Large intestine (tissue), 1 donor: ENCODE results near the gene CXCR6. TPM values are rescaled to one million over a fixed set of nuclear protein-coding genes. Genes with fewer than 3 reads are reported as not detected.

Experiments used
- polyA plus RNA-seq: library from polyadenylated mRNA; unstranded; fragments of 120-200 nt; gene quantifications from one replicate; pipeline ENCODE4 v1.2.1, GENCODE V29; 2013

Gene CXCR6
- polyA plus RNA-seq, 1 donor: 2.4 TPM

Other genes starting within 250 kb of the CXCR6 start
- 57.4 TPM for gene SLC6A20, start 146.9 kb upstream of the CXCR6 start, polyA plus RNA-seq
- 30.6 TPM for gene LZTFL1, start 101.3 kb upstream of the CXCR6 start, polyA plus RNA-seq
- 1.0 TPM for gene CCR9, start 56.9 kb upstream of the CXCR6 start, polyA plus RNA-seq
- 19.6 TPM for gene FYCO1, start 52.4 kb downstream of the CXCR6 start, polyA plus RNA-seq
- 1.2 TPM for gene XCR1, start 84.0 kb downstream of the CXCR6 start, polyA plus RNA-seq